HCT116 (cell line): ENCODE data around the gene ACBD3. TPM values are rescaled to one million over a fixed set of nuclear protein-coding genes. Genes with fewer than 3 reads are reported as not detected.

ENCODE experiments used
- ATAC-seq: fragments of 200-7000 bp; cut with Tn5 transposase; 2 replicates; pipeline ENCODE4 v1.9.1; 2020; ENCODE audit warnings: mild to moderate bottlenecking, moderate library complexity
- BruUV-seq: library from RNA; stranded (reverse); fragments of 400-500 nt; replicated peaks from 2 replicates; lab custom pipeline; 2021; lab: Mats Ljungman, UMichigan
- CTCF ChIA-PET: fragments of 300-600 bp; sonication (Branson Sonifier 250); formaldehyde crosslinking; loops from one replicate; lab custom pipeline; 2021; ENCODE audit warnings: antibody characterized with exemption; lab: Charles Lee
- POLR2A ChIA-PET: fragments of 300-600, 350-600 bp; sonication (Branson Sonifier 250); formaldehyde crosslinking; loops from one replicate; lab custom pipeline; 2021; ENCODE audit warnings: antibody characterized with exemption; lab: Charles Lee
- RAD21 ChIA-PET, 2 experiments: fragments of 300-600 bp; sonication (Branson Sonifier 250); formaldehyde crosslinking; loops; one replicate each; lab custom pipeline; 2023; ENCODE audit warnings: low total read pairs in 2 of 2; ENCODE audit not compliant: uncharacterized antibody in 2 of 2, unreplicated experiment in 2 of 2, low non-redundant PET in 1 of 2; lab: Charles Lee
- DNase-seq: peaks from one replicate; pipeline ENCODE4 v3.0.0-alpha.2; 2010; ENCODE audit warnings: low read depth, low spot score
- H2AFZ ChIP-seq: fragments of 200-600 bp; shearing (Covaris generic), sonication (generic); 2 replicates; pipeline ENCODE4 v1.6.1; 2017; ENCODE audit warnings: low read depth, mixed run types, mixed read lengths, antibody characterized with exemption, low read length; ENCODE audit not compliant: poor library complexity, severe bottlenecking
- H3K27ac ChIP-seq: 2 replicates; pipeline ENCODE4 v1.5.1; 2012; ENCODE audit warnings: low read depth, low read length
- H3K27me3 ChIP-seq: fragments of 200-600 bp; sonication (generic); 2 replicates; pipeline ENCODE4 v1.6.1; 2016; ENCODE audit warnings: mixed run types, low read length, mixed read lengths; ENCODE audit not compliant: insufficient read depth
- H3K36me3 ChIP-seq, 2 experiments: fragments of 200-500 bp in 1 of 2; fragments of 200-600 bp in 1 of 2; sonication (Bioruptor generic) in 1 of 2; sonication (generic) in 1 of 2; 2 replicates each; pipeline versions ENCODE4 v1.5.1 to v1.6.1; 2014 to 2016; ENCODE audit warnings: low read length in 2 of 2, inconsistent platforms in 1 of 2, mixed read lengths in 1 of 2, mixed run types in 1 of 2; ENCODE audit not compliant: insufficient read depth in 2 of 2, control insufficient read depth in 1 of 2
- H3K4me1 ChIP-seq, 2 experiments: fragments of 200-600 bp in 1 of 2; sonication (generic) in 1 of 2; 2 replicates each; pipeline versions ENCODE4 v1.5.1 to v1.6.1; 2012 to 2017; ENCODE audit warnings: low read length in 2 of 2, inconsistent platforms in 1 of 2, mild to moderate bottlenecking in 1 of 2, mixed read lengths in 1 of 2, mixed run types in 1 of 2, moderate library complexity in 1 of 2; ENCODE audit not compliant: insufficient read depth in 2 of 2, control insufficient read depth in 1 of 2
- H3K4me2 ChIP-seq: fragments of 200-600 bp; sonication (generic); 2 replicates; pipeline ENCODE4 v1.6.1; 2017; ENCODE audit warnings: mixed run types, low read length, mixed read lengths
- H3K4me3 ChIP-seq, 2 experiments: fragments of 200-600 bp in 1 of 2; sonication (generic) in 1 of 2; replicated peaks in 1 of 2; 2 replicates each; pipeline ENCODE4 v1.5.1; 2011 to 2016; ENCODE audit warnings: low read length in 2 of 2, control low read depth in 1 of 2, low read depth in 1 of 2, mild to moderate bottlenecking in 1 of 2, mixed read lengths in 1 of 2, mixed run types in 1 of 2
- H3K79me2 ChIP-seq: fragments of 200-600 bp; sonication (generic); 2 replicates; pipeline ENCODE4 v1.6.1; 2017; ENCODE audit warnings: mild to moderate bottlenecking, mixed run types, low read length, moderate library complexity, mixed read lengths; ENCODE audit not compliant: insufficient read depth
- H3K9ac ChIP-seq: fragments of 200-600 bp; sonication (generic); 2 replicates; pipeline ENCODE4 v1.6.1; 2016; ENCODE audit warnings: low read length, mixed read lengths
- H3K9me2 ChIP-seq: fragments of 200-600 bp; sonication (generic), shearing (Covaris generic); 2 replicates; pipeline ENCODE4 v1.6.1; 2017; ENCODE audit warnings: mixed run types, mild to moderate bottlenecking, moderate library complexity; ENCODE audit not compliant: insufficient read depth
- H3K9me3 ChIP-seq, 2 experiments: fragments of 200-500 bp in 1 of 2; fragments of 200-600 bp in 1 of 2; sonication (Bioruptor generic) in 1 of 2; sonication (generic) in 1 of 2; 2 replicates each; pipeline ENCODE4 v1.6.1; 2014 to 2017; ENCODE audit warnings: low read length in 2 of 2, mixed read lengths in 2 of 2, inconsistent platforms in 1 of 2, low read depth in 1 of 2, mild to moderate bottlenecking in 1 of 2, mixed run types in 1 of 2, moderate library complexity in 1 of 2; ENCODE audit not compliant: control insufficient read depth in 1 of 2, insufficient read depth in 1 of 2
- H4K20me1 ChIP-seq: fragments of 200-600 bp; sonication (generic), shearing (Covaris generic); 2 replicates; pipeline ENCODE4 v1.6.1; 2017; ENCODE audit warnings: mixed run types, mild to moderate bottlenecking, moderate library complexity; ENCODE audit not compliant: insufficient read depth
- CTCF ChIP-seq, 3 experiments: fragments of 200-600 bp in 1 of 3; sonication (generic) in 1 of 3; IDR thresholded peaks in 2 of 3; conservative IDR thresholded peaks in 1 of 3; 2 replicates each; pipeline ENCODE4 v1.5.1; 2012 to 2017; ENCODE audit warnings: low read depth in 2 of 3, low read length in 2 of 3, antibody characterized with exemption in 1 of 3, borderline replicate concordance in 1 of 3, control low read depth in 1 of 3, mild to moderate bottlenecking in 1 of 3, mixed read lengths in 1 of 3, mixed run types in 1 of 3, moderate library complexity in 1 of 3; ENCODE audit not compliant: insufficient read depth in 1 of 3
- ELF1 ChIP-seq: IDR thresholded peaks from 2 replicates; pipeline ENCODE4 v1.6.1; 2012; ENCODE audit warnings: low read depth, borderline replicate concordance
- JUND ChIP-seq: IDR thresholded peaks from 2 replicates; pipeline ENCODE4 v1.6.1; 2012
- POLR2AphosphoS5 ChIP-seq: IDR thresholded peaks from 2 replicates; pipeline ENCODE4 v1.6.1; 2011; ENCODE audit warnings: mild to moderate bottlenecking, low read depth, low read length, moderate library complexity
- SIN3A ChIP-seq: IDR thresholded peaks from 2 replicates; pipeline ENCODE4 v1.6.1; 2012; ENCODE audit warnings: low read depth
- intact Hi-C: fragments of 100-400 bp; cut with micrococcal nuclease; formaldehyde crosslinking; loops from 2 replicates; pipeline ENCODE4 v1.10.0; 2022
- total RNA-seq: library from RNA; stranded (reverse); gene quantifications from one replicate; pipeline ENCODE4 v1.2.1, GENCODE V29; 2021; ENCODE audit not compliant: unreplicated experiment

Gene ACBD3
- total RNA-seq, 1 experiment from 2014 or later: 29.6 TPM

GRCh38 chr1:226098870-226099835 is 87.4 kb downstream of the ACBD3 start:
- no TSS peak for BruUV-seq
- Histone ChIP-seq H4K20me1 (no peaks in the 10 kb centered on the region), H3K4me1 (peaks cover 0 to 11% of the 10 kb centered on the region in 2 experiments; a peak in 2 of 4 replicates), H3K4me3 (no peak overlapping the region), H3K79me2 (no peaks in the 10 kb centered on the region), H3K27me3 (no peaks in the 10 kb centered on the region), H3K9ac (no peak overlapping the region), H3K9me3 (no peaks in the 10 kb centered on the region), H3K9me2 (no peaks in the 10 kb centered on the region), H3K27ac (no peak overlapping the region), H2AFZ (no peak overlapping the region), H3K36me3 (no peaks in the 10 kb centered on the region), H3K4me2 (no peak overlapping the region)
- DNase-seq (no peak), ATAC-seq (no peak)
- TF ChIP-seq POLR2AphosphoS5 (no peak), JUND (no peak), ELF1 (no peak), SIN3A (no peak), CTCF (IDR thresholded peaks at IDR 0.05 in 2 of 3, conservative IDR thresholded peaks at IDR 0.05 in 1 of 3; ENCODE audit: borderline replicate concordance in 1 of 3, insufficient read depth in 1 of 3, low read depth in 2 of 3, low read length in 2 of 3) (no peak)
- POLR2A ChIA-PET: no interaction called here
- CTCF ChIA-PET: no interaction called here
- intact Hi-C loops: no loop called here
- RAD21 ChIA-PET: no interaction called here
